ENCODE measurements around the gene WIF1. TPM values are rescaled to one million over a fixed set of nuclear protein-coding genes. Genes with fewer than 3 reads are reported as not detected.

Gene WIF1
- total RNA-seq, 4 donors from 2014 or later = not detected

- H3K27me3 ChIP-seq = peaks cover 0 to 72% of the 10 kb centered on the region in 2 donors
- H3K4me3 ChIP-seq = no peak overlapping the region
- TF ChIP-seq POLR2A (IDR thresholded peaks at IDR 0.05) (no peak), EP300 (IDR thresholded peaks at IDR 0.05) (no peak), CTCF (IDR thresholded peaks at IDR 0.05) (peak; percentile 30 to 59 (median 44))
- H3K4me1 ChIP-seq = peaks cover 0 to 17% (median 7%) of the 10 kb centered on the region in 4 donors
- no peaks in the 10 kb centered on the region for H3K9me3 ChIP-seq
- H3K36me3 ChIP-seq = no peaks in the 10 kb centered on the region
- WGBS, 2 donors = 10 to 13% methylated on average over 8 of the region's 8 CpGs
- no peak for DNase-seq (ENCODE audit: low spot score in 2 of 2)
- no peak overlapping the region for H3K27ac ChIP-seq
Measured at GRCh38 chr12:65123435-65124063, 2.4 kb upstream of the WIF1 start.

DNA sequence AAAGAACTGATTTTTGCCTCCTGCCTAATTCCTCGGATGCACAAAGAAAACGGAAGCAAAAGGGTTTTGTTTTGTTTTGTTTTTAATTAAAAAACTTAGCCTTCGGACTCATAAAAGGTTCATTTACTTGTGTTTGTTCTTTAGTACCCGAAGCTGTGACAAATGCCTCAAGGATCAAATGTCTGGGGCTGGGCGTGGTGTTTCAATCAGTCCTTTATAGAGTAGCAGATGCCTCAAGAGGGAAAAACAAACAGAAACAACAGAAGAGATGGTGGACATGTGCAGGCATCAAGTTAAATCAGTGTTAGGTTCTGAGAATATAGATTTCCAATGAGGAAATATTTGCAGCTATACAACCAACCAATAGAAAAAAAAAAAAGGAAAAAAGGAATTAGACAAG is 1.6 kb upstream of the WIF1 start:
- peaks cover 0 to 80% of the 10 kb centered on the region in 2 donors for H3K27me3 ChIP-seq
- 40 to 43% methylated on average over 5 of the region's 5 CpGs for WGBS, 2 donors

GRCh38 chr12:65121956-65122469 is 908 bp upstream of the WIF1 start:
- no peak overlapping the region for H3K27ac ChIP-seq
- H3K36me3 ChIP-seq = no peaks in the 10 kb centered on the region
- peaks cover 0 to 17% (median 7%) of the 10 kb centered on the region in 4 donors for H3K4me1 ChIP-seq
- peaks cover 0 to 87% of the 10 kb centered on the region in 2 donors for H3K27me3 ChIP-seq
- no peak for DNase-seq (ENCODE audit: low spot score in 2 of 2)
- no peaks in the 10 kb centered on the region for H3K9me3 ChIP-seq
- TF ChIP-seq POLR2A (IDR thresholded peaks at IDR 0.05) (no peak), CTCF (IDR thresholded peaks at IDR 0.05) (no peak), EP300 (IDR thresholded peaks at IDR 0.05) (no peak)
- 87 to 90% methylated on average over 34 of the region's 34 CpGs for WGBS, 2 donors
- H3K4me3 ChIP-seq = no peak overlapping the region

More for the DNA sequence above, 1.6 kb upstream of the WIF1 start:
- H3K27ac ChIP-seq = no peak overlapping the region
- no peak for DNase-seq (ENCODE audit: low spot score in 2 of 2)
- peaks cover 0 to 17% (median 7%) of the 10 kb centered on the region in 4 donors for H3K4me1 ChIP-seq
- TF ChIP-seq POLR2A (IDR thresholded peaks at IDR 0.05) (no peak), CTCF (IDR thresholded peaks at IDR 0.05) (no peak), EP300 (IDR thresholded peaks at IDR 0.05) (no peak)
- H3K4me3 ChIP-seq = no peak overlapping the region
- no peaks in the 10 kb centered on the region for H3K36me3 ChIP-seq
- no peaks in the 10 kb centered on the region for H3K9me3 ChIP-seq

DNA sequence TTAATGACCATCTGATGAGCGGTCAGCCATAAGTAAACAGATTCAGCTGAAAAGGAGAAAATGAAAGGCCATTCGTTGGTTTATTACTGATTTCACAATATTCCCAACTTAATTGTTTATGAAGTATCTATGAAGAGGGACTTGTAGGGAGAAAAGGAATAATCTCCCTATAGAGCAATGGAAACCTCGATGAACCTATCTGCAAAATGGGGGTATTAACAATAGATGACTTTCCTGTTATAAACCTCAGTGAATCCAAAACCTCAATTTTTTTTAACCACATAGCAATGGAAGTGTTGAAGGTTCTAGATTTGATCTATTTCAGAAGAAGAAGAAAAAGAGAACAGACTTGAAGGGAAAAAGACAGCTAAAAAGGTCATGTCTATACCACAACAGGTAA is 2.0 kb downstream of the WIF1 start:
- H3K4me3 ChIP-seq = no peak overlapping the region
- H3K4me1 ChIP-seq = peaks cover 0 to 17% (median 7%) of the 10 kb centered on the region in 4 donors
- no peaks in the 10 kb centered on the region for H3K36me3 ChIP-seq
- H3K27ac ChIP-seq = no peak overlapping the region
- H3K9me3 ChIP-seq = no peaks in the 10 kb centered on the region
- no peak for DNase-seq (ENCODE audit: low spot score in 2 of 2)
- TF ChIP-seq POLR2A (IDR thresholded peaks at IDR 0.05) = no peak
- no peak for TF ChIP-seq CTCF (IDR thresholded peaks at IDR 0.05)
- TF ChIP-seq EP300 (IDR thresholded peaks at IDR 0.05) = no peak
- H3K27me3 ChIP-seq = peaks cover 0 to 74% of the 10 kb centered on the region in 2 donors
- 90 to 92% methylated on average over 3 of the region's 3 CpGs for WGBS, 2 donors

DNA sequence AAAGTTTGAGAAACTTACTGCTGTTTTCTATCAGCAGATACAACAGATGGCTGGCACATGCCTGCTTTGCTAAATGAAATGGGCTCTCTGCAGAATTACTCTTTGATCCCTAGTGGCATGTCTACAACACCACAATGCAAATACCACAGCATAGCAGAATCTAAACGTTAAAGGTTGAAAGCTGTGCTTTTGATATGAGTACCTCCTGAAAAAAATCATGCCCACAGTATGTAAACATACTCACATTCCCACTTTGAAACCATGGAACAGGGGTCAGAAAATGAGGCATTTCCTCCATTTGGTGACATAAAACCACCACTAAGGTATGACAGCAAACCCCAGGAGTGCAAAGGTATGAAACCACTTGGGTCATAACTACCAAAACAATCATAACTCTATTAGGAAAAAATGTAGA is 7.5 kb downstream of the WIF1 start:
- H3K27me3 ChIP-seq = peaks cover 0 to 37% of the 10 kb centered on the region in 2 donors
- no peaks in the 10 kb centered on the region for H3K9me3 ChIP-seq
- H3K27ac ChIP-seq = no peak overlapping the region
- TF ChIP-seq EP300 (IDR thresholded peaks at IDR 0.05) (no peak), POLR2A (IDR thresholded peaks at IDR 0.05) (no peak), CTCF (IDR thresholded peaks at IDR 0.05) (no peak)
- WGBS, 2 donors = 5 to 39% methylated on average over 1 of the region's 1 CpG
- no peaks in the 10 kb centered on the region for H3K36me3 ChIP-seq
- DNase-seq (ENCODE audit: low spot score in 2 of 2) = no peak
- H3K4me1 ChIP-seq = no peaks in the 10 kb centered on the region
- no peak overlapping the region for H3K4me3 ChIP-seq
